HG02571 (cell line): ENCODE data around the gene AK5.
A peak's percentile ranks its signal among the peaks of the same experiment; 100 is the strongest.

Experiments
- ATAC-seq: cut with Tn5 transposase; IDR thresholded peaks from one replicate; pipeline ENCODE4 v1.9.1; 2021; ENCODE audit warnings: mild to moderate bottlenecking, moderate library complexity; ENCODE audit not compliant: unreplicated experiment

Gene AK5

GRCh38 chr1:77579547-77579946 is 297.7 kb downstream of the AK5 start:
- no peak for ATAC-seq

- ATAC-seq, result no peak
These were observed 301.1 kb downstream of the AK5 start for GRCh38 chr1:77582905-77583304.

GRCh38 chr1:77583483-77583882 is 301.7 kb downstream of the AK5 start:
- ATAC-seq, result no peak

GRCh38 chr1:77584884-77585283 is 303.1 kb downstream of the AK5 start:
- no peak for ATAC-seq

- no peak for ATAC-seq
These were observed 303.9 kb downstream of the AK5 start for GRCh38 chr1:77585610-77586314.

GRCh38 chr1:77589231-77589630 is 307.4 kb downstream of the AK5 start:
- no peak for ATAC-seq

- ATAC-seq, result no peak
These were observed 308.8 kb downstream of the AK5 start for GRCh38 chr1:77590651-77591050.

- no peak for ATAC-seq
These were observed 311.1 kb downstream of the AK5 start for GRCh38 chr1:77592906-77593305.

- peak; percentile 89 for ATAC-seq
These were observed 312.7 kb downstream of the AK5 start for GRCh38 chr1:77594366-77595112.

GRCh38 chr1:77597310-77597709 is 315.5 kb downstream of the AK5 start:
- no peak for ATAC-seq

- ATAC-seq, result no peak
These were observed 323.6 kb downstream of the AK5 start for GRCh38 chr1:77605246-77606026.

GRCh38 chr1:77608893-77609292 is 327.1 kb downstream of the AK5 start:
- ATAC-seq, result no peak
